HG02763 (cell line): ENCODE data around the gene CXorf58.
"Not testable (repeated sequence)": the region's sequence is repeated elsewhere in the genome, so short reads cannot be mapped to it uniquely, and the experiment has no call there.

Experiments
- ATAC-seq: cut with Tn5 transposase; IDR thresholded peaks from one replicate; pipeline ENCODE4 v1.9.1; 2021; ENCODE audit warnings: mild to moderate bottlenecking, moderate library complexity; ENCODE audit not compliant: unreplicated experiment

CXorf58 gene, protein sequence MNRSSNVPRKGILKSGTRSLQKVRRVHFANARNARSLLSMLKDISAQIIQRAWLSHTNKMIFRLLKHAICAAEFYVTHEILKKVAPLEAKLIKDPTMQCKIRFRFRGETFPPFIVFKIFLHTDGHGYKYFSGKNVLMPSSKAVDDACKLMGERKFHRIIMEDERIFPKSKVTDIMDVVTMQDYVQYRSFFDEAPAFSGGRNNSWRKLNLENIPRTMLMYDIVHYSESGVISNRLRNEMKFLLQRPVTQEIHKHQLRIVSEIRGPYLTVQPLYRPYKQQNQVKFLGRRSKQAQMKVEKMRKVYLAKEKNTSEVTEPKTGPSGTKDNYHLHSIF

DNA sequence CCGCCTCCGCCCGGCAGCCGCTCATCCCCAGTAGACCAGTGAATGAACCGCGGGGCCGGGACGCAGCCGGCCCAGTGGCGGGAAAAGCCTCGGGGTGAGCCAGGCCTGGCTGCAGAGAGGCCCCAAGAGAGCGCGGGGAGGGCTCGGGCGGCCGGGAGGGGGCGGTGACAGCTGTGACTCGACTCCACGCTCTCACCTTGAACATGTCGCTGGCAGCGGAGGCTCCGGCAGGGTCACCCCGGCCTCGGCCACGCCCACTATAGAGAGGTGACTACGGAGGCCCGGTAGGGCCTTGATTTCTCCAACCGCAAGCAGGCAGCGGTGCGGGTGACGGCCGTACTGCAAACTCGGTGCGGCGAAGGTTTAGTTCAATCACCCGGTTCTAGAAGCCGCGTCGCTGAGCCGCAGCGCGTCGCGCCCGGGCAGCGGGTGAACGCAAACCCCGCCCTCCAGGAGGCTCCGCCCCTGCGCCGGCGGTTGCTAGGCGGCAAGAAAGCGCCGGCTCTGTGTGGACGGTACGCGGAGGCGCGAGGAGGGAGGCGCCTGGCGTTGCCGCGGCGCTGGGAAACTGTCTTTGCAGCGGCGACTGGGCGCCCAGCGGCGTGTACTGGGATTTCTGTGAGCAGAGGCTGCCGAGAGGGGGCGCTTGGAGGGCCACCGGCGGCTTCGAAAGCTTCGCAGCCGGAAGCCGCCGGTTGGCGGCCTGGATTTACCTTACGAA, at the start of gene CXorf58, which contains the start of gene APOO:
TSS of gene CXorf58 (plus strand) at position 509 of the 721 bp plus-strand sequence. CDS start 2,297 bp downstream, outside the sequence.
TSS of gene APOO (minus strand) at position 441 of the 721 bp plus-strand sequence. CDS start at position 205, 236 bp downstream.
- peak; percentile 93 for ATAC-seq

DNA sequence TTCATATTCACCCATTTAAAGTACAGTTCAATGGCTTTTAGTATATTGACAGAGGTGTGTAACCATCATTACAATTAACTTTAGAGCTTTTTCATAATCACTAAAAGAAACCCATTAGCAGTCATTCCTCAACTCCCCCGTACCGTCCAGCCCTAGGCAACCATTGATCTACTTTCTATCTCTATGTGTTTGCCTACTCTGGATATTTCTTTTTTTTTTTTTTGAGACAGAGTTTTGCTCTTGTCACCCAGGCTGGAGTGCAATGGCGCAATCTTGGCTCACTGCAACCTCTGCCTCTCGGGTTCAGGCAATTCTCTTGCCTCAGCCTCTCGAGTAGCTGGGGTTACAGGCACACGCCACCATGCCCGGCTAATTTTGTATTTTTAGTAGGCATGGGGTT, 48.6 kb upstream of the CXorf58 start:
- not testable (repeated sequence) for ATAC-seq

DNA sequence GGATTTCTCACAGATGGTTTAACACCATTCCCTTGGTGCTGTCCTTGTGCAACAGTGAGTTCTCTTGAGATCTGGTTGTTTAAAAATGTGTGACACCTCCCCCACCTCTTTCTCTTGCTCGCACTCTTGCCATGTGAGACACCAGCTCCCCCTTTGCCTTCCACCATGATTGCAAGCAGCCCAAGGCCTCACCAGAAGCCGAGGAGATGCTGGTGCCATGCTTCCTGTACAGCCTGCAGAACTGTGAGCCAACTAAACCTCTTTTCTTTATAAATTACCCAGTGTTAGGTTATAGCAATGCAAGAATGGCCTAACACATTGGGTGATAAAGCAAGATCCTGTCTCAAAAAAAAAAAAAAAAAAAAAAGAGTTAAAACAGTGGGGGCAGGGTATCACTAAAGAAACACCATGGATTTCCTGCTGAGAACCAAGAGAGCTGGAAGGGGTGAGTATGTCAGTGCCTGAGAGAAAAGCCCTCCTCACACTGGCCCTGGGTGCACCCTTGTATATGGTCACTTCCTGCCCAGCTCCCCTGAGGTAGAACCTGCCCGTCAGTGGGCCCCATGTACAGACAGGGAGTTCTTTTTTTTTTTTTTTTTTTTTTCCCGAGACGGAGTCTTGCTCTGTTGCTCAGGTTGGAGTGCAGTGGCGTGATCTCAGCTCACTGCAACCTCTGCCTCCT, 46.5 kb upstream of the CXorf58 start:
- no peak for ATAC-seq

DNA sequence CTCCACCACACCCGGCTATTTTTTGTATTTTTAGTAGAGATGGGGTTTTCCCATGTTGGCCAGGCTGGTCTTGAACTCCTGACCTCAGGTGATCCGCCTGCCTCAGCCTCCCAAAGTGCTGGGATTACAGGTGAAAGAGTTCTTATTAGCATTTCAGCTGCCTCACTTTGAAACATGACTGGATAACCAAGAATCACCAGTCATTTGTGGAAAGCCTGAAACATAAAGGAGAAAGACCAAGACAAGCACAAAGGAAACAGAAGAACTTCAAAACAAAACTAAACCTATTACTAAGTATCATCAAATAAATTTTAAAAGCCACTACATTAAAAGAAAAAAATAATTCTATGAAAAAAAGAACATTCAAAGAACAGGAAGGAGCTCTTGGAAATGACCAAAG, 45.9 kb upstream of the CXorf58 start:
- ATAC-seq: not testable (repeated sequence)

DNA sequence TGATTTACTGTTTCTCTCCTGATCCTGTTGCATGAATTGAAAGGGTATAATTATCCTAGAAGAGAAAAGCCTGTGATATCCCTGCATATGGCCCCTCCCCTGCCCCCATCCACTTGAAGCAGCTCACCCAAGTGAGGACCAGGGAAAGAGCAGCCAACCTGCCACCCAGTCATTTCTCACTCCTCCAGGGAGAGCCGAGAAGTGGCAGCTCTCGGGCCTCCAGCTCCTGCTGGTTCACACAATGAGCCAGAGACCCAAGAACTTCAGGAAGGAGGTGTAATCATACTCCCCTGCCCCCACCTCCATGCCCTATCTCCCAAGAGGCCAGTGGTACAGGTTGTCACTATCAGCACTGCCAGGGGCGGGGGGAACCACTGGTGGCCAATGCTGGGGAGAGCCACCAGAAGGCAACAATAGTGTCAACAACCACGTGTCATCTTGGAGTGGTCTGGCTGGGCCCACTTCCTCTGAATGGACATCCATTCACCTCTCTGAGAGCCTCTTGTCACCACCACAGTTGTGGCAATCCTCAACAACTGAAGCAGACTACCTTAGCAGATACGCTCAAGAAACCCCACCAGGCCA, 43.0 kb upstream of the CXorf58 start:
- ATAC-seq: no peak

DNA sequence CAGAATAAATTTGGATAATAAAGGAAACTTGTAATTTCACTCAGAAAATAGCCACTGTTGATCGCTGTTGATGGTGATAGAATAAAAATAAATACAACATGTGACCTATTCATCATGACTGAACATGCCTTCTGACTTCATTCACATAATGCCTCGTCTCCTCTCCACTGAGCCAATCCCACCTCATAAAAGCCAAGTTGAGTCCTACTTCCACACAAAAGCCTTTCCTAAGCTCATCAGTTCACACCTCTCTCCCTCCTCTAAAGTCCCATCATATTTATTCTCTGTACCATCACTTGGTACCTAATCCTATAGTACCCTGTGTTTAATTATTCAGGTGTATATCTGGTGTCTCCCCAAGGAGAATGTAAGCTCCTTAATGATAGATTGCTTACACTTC, 37.8 kb upstream of the CXorf58 start:
- ATAC-seq: no peak

DNA sequence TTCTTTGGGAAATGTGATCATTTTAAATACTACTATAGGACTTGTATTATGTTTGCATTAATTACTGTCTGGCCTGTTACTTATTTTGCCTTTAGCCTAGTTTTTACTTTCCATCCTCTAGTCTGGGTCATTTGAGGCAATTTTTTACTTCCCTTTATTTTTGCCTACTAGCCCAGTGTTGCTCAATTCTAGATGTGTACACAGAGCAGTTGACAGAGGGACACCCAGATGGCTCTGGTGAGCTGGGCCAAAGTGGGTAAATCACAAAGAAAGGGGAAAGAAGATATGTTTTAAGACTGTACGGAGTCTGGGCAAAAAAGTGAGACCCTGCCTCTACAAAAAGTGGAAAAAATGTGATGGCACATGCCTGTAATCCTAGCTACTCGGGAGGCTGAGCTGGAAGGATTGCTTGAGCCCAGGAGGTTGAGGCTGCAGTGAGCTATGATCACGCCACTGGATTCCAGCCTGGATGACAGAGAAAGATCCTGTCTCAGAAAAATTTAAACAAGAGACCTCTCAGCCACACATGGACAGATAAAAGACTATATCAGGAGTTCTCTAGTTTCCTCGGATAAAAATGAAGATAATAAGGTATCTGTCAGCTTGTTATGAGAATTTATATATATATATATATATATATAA, 35.8 kb upstream of the CXorf58 start:
- no peak for ATAC-seq

DNA sequence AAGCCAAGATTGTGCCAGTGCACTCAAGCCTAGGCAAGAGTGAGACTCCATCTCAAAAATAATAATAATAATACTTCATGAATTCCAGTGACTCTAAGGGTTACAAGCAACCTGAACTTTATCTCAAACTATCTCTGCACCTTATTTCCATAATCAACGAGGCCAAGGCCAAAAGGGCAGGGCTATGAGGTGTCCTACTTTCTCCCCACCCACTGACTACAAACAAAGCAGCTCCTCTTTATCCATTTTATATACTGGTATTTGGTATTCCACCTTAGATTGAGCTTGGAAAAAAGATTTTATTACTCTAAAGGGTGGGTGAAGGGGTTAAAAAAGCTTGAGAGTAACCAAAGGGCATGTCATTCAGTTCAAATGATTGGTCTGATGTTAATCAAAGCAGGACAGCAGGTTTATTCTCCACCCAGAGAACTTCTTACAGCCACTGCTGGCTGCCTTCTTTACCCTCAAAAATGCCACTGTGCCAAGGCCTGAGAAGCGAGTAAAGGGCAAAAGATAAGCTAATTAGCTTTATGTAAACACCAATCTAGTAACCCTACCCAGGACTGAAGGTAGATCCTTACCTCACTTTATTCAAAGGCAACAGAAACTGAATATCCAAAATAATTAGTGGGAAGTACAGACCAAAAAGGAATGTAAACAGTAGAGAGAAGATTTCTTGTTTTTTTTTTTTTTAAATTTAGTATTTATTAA, 28.3 kb upstream of the CXorf58 start:
- no peak for ATAC-seq

DNA sequence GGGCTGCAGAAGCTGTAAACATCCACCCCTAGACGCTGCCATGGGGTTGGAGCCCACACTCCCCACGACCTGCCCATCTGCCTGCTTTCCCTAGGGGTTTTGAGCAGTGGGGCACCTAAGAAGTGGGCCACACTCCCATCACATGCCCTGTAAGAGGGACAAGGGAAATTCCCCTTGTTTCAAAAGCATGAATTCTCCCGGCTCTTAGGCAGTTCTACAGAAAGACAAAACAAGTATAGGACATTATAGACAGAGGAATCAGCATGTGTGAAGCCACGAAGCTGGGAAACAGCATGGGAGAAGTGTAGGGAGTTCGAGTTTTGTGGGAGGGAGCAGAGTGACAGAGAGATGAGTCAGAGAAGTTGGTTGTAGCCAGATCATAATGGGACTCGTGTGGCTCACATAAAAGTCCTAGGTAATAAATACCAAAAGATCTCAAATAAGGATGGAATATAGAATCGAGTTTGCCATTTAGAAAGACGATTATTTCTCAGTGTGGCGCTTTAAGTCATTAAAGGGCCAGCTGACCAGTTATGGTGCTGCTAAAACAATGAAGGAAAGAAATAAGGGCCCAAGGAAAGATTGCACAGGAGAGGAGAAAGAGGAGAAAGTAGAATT, 24.0 kb upstream of the CXorf58 start:
- no peak for ATAC-seq

DNA sequence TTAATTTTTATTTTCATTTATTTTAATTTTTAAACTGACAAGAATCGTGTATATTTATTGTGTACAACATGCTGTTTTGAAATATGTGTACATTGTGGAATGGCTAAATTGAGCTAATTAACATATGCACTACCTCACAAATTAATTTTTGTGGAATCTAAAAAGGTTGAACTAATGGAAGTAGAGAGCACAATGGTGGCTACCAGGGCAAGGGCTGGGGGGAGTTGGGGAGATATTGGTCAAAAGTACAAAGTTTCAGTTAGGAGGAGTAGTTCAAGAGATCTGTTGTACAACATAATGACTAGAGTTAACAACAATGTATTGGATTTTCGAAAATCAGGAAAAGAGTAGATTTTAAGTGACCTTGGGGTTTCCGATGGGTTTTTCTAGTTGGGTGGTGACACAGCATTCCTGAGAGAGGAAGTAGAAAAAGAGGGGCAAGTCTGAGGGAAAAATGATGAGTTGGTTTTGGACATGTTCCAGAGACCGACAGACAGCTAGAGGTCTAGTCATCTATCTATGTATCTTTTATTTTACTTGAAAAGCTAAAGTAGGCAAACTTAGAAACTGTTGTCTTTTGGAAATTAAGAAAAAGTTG, 23.3 kb upstream of the CXorf58 start:
- ATAC-seq: no peak

DNA sequence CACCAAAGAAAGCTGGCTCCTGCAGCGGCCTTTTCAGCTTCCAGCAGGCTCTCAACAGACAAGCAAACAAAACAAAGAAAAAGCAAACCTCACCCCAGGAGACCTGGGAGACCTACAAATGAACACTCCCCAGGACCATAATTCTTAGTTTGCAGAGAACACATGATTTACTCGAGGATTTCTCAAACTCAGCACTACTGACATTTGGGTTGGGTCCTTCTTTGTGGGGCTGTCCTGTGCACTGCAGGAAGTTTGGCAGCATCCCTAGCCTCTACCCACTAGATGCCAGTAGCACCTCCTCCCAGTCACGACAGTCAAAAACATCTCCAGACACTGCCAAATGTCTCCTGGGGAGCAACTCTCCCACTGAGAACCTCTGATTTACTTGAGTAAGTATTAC, 22.0 kb upstream of the CXorf58 start:
- no peak for ATAC-seq

DNA sequence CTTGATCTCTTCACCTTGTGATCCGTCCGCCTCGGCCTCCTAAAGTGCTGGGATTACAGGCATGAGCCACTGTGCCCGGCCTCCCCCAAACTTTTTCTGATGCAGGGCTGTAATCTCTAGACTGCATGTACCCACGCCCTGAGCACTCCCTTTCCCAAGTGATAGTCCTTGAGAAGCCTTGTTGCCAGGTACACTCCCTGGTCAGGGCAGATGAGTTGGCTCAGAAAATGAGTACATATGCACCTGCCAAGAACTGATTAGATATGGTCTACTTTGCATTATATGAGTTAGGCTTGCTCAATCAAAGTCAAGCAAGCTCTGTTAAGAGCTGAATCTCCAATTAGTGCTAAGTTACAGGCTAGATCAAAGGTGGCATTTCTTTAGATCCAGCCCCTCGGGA, 20.4 kb upstream of the CXorf58 start:
- ATAC-seq: no peak

DNA sequence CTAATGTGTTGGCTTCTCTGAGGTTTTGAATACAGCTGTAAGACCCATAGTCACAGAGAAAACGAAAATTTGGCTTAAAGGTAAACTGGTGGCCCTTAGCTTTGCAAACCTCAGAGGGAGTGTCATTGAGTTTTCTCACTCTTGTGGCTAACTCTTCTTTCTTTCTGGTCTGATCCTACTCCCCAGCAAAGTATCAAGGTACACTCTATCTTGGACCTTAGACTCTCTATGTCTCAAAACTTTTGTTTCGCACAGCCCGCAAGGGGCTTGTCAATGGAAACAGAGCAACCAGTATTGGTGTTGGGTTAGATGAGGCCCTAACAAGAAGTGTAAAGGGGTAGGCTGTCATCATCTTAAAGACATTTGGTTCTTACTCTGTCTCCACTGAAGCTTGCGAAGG, 19.9 kb upstream of the CXorf58 start:
- ATAC-seq: no peak

DNA sequence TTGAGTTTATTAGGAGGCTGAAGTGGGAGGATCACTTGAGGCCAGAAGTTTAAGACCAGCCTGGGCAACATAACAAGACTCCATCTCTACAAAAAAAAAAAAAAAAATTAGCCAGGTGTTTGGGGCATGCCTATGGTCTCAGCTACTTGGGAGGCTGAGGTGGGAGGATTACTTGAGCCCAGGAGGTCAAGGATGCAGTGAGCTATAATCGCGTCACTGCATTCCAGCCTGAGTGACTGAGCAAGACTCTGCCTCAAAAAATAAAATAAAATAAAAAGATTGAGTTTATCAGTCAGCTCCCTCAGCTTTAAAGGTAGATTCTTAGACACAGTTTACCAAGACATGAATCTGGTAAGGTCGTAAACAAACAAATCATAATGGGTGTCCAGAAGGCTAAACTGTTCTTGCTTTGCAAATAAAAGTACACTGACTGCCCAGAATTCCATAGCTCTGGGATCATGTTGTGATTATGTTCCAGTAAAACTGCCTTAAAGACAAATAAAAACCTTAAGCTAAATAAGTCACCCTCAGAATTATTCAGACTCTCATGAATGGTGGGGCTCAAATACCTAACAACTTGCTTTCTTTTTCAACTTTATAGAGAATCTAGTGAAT, 18.8 kb upstream of the CXorf58 start:
- ATAC-seq: no peak

DNA sequence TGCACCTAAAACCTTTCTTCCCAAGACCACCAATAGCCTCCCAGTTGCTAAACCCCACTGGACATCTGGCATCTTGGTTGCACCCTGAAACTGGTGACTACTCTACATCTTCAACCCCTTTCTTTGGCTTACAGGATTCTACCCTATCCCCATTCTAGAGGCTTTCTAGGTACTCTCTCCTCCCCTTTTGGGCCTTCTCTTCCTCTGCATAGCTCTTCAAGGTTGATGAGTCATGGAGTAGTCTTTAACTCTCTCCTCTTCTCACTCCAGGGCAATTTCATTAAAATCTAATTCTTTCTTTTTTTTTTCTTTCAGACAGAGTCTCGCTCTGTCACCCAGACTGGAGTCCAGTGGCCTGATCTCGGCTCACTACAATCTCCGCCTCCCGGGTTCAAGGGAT, 16.9 kb upstream of the CXorf58 start:
- ATAC-seq: no peak

DNA sequence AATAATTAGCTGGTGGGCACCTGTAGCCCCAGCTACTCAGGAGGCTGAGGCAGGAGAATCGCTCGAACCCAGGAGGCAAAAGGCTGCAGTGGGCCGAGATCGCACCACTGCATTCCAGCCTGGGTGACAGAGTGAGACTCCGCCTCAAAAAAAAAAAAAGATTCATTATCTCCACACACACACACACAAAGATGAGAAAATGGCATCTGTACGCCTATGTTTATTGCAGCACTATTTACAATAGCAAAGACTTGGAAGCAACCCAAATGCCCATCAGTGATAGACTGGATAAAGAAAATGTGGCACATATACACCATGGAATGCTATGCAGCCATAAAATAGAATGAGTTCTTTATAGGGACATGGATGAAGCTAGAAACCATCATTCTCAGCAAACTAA, 12.8 kb upstream of the CXorf58 start:
- not testable (repeated sequence) for ATAC-seq

DNA sequence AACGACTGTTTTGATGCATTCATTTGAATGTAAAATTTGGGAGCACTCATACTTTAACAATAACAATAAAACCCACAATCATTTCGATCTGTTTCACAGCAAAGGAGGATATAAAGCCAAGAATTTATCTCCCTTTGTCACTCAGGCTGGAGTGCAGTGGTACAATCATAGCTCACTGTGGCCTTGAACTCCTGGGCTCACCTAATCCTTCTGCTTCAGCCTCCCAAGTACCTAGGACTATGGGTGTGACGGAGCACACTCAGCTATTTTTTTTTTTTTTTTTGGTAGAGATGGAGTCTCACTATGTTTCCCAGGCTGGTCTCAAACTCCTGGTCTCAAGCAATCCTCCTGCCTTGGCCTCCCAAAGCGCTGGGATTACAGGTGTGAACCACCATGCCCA, 11.3 kb upstream of the CXorf58 start:
- not testable (repeated sequence) for ATAC-seq

DNA sequence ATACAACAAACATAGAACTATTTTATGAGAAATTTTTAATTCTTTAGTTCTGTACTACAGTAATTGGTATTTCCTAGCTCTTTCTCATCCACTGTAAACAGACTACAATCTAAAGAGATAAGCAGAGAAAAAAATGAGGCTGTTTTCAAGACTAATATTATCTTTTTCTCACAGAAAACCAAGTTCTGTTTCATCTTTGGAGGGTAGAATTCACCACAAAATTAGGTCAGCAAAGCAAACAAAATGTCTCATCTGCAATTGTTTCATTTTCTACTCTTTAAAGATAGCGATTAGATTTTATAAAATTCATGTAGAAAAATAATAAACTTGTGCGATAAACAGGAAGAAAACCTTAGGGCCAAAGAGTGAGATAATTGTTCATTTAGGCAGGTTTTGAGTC, 10.8 kb upstream of the CXorf58 start:
- no peak for ATAC-seq

DNA sequence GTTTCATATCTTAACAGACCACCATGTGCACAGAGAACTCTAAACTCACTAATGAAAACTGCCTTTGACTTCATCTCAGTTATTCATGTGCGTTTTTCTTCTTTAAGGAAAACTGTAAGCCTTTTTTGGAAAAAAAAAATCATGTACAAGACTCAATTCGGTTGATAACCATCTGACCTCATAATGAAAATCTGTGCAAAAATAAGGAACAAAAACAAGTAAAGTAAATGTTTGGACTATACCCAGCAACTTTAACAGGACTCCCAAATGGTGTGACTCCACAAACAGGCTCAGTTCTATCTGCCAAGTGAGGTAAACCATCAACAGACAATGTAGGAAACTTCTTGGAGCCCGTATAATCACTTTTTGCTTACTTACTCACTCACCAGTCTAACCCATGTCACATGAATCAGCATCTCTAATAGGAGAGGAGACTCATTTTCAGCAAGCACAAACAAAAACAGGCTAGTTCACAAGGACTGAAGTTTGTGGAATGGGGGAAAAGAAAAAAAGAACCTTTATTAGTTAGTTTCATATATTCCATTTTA, 9.3 kb upstream of the CXorf58 start:
- no peak for ATAC-seq
